Dermis microvascular lymphatic vessel endothelial cell (primary cell): Measurements from ENCODE around the gene ATL2. TPM values are rescaled to one million over a fixed set of nuclear protein-coding genes. Genes with fewer than 3 reads are reported as not detected.
"Not testable (repeated sequence)": the region's sequence is repeated elsewhere in the genome, so short reads cannot be mapped to it uniquely, and the experiment has no call there.

Experiments used
- DNase-seq, 2 donors: peaks; one replicate each; pipeline versions ENCODE4 v3.0.0 to v3.0.0-alpha.2; 2010; ENCODE audit warnings: low read depth in 2 of 2
- total RNA-seq: library from RNA; depleted of rRNA; stranded (reverse); fragments of >200 nt; gene quantifications from 2 replicates; pipeline ENCODE4 v1.2.1, GENCODE V29; 2014

ATL2 gene
- total RNA-seq, 1 donor from 2014 or later = 47.0 TPM

DNA sequence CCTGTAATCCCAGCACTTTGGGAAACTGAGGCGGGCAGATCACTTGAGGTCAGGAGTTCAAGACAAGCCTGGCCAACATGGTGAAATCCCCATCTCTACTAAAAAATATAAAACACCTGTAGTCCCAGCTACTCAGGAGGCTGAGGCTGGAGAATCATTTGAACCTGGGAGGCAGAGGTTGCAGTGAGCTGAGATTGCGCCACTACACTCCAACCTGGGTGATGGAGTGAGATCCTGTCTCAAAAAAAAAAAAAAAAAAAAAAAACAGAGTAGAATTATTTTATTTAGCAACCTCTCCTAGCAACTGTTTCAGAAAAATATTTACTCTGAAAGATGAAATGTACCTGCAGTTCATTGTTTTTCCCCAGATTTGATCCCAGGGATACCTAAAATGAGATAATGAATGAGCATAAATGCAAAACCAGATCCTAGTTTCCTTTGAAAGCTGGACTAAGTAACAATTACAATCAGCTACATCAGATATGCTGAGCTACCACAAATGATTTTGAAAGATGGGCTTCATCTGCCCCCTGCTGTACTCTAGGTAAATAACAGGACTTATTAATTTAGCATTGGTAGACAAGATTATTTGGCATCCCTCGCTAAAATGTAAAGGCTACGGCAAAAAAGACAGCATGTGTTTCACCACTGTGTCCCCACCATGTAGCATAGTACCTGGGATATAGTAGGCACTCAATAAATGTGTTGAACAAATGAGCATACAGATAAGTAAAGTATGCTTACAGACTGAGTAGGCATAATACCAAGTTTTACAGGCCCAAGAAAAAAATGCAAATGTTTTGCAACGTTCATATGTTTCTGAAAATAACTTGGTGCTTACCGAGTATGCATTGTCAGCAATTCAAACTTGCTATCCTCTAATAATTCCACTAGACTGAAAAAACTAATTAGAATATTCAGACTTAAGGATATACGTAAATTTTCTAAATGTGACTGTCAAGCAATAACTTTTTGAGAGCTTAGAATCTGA, 102.5 kb downstream of the ATL2 start:
- peak; percentile 64 to 78 for DNase-seq

DNA sequence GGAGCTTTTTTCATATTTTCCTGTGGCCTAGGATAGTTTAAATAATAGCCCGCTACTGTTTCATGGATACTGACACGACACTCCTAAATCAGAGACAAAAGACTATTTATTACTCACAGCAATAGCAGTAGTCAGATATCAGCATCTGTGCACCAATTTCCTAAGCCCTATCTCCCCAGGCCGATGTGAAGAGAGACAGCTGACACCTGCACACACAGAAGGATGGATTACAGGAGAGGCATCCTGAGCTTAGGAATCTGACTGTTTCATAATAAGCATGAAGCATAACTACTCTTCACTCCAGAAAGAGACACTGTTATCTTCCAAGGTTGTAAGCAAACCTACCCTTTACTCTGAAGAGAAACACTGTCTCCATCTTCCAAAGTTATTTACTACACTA, 105.4 kb downstream of the ATL2 start:
- no peak for DNase-seq

DNA sequence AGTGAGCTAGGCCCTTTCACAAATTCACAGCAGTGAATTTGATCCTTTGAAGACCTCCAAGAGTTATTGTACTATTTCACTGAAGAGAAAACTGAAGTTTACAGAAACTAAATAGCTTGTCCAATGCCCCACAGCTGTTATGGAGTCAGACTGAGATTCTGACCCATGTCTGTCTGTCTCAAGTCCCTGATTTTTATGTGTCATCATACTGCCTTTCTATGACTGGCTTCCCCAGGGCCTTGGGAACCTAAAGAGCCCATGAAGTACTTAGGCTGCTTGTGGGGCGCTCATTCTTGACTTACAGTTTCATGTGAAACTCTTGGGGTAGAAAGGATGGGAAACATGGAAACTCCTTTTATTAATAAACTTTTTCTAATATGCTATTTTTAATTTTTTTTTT, 107.7 kb downstream of the ATL2 start:
- DNase-seq = no peak

DNA sequence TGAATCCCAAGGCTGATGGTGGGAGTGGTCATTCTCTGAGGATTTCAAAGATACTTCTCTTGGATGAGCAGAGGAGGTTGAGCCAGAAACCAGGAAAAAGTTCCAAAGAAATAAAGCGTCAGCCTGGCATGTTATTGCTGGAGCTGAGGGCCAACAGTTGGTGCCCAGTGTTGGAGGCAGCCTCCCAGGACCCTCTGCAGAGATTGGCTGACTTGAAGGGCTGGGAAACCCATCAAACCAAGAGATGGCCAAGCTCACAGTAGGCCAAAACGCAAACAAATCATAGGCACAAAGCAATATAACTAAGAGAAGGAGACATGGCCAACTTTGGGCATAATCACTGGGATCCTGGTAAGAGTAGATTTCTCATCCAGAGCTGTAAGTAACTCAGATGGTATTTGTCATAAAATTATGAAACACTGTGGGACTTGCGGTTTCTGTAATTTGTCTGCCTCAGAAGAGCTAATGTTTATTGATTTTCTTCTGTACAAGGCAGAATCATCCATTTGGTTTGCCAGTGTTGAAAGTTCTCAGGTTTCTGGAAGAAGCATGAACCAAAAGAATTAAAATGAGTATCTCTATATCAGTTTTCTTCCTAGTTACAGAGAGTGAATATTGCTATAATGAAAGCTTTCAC, 108.3 kb downstream of the ATL2 start:
- no peak for DNase-seq

DNA sequence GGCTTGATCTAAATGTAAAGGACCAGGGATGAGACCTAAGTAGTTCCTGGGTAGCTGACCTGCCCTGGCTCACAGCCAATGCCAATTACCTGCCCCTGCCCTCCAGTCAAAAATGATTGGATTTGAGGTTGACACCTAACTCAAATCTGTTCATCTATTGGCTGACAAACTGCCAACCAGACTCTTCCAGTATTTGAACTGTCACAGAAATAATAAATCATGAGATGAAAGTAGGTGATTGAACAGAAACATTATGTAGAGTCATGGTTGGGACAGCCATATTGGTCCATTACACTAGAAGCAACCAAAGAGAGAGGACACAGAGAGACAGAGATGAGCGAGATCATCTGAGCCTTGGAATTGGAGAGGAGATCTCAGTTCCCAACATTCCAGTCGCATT, 109.1 kb downstream of the ATL2 start:
- DNase-seq = no peak

DNA sequence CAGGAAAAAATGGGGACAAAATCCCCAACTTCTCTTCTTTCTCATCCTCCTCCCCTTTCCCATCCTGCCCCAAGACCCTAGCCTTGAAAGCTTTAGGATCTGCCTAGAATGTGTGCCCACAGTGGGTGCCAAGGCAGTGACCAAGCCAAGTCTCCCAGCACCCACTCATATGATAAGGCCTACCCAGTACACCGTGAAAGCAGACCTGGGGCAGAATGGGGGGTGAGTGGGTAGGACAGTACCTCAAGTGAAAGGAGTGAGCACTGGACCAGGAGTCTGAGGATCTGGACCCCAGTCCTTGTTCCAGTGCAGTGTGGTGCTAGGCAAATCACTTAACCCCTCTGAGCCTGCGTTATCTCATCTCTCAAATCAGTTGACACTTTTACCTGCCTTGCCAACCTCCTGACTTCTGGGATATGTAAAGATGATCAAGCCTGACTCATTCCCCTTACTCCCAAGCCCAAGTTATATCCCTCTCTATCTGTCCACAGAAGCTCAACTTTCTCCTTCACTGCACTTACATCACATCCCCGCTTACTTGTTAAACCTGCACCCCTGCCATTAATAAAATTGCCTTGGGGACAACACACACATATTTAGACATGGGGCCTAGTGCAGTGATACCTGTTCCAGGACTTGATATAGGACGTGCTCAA, 109.7 kb downstream of the ATL2 start:
- no peak for DNase-seq

DNA sequence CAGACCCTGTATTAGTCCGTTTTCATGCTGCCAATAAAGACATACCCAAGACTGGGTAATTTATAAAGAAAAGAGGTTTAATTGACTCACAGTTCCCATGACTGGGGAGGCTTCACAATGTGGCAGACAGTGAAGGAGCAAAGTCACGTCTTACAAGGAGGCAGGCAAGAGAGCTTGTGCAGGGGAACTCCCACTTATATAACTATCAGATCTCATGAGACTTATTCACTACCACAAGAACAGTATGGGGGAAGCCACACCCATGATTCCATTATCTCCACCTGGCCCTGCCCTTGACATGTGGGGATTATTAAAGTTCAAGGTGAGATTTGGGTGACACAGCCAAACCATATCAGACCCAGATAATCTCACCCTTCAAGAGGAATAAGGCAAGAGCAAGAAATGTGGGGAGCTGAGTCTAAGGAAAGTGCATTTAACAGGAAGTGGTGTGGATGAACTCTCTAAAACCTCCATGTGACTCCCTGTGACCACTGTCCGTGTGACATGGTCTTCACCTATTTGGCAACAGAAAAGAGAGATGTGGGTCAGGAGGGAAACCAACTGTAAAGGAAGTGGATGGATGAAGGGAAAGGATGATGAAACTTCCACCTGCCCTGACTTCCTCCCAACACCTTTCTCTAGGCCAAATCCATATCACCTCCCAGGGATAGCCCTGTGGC, 110.6 kb downstream of the ATL2 start:
- no peak for DNase-seq

DNA sequence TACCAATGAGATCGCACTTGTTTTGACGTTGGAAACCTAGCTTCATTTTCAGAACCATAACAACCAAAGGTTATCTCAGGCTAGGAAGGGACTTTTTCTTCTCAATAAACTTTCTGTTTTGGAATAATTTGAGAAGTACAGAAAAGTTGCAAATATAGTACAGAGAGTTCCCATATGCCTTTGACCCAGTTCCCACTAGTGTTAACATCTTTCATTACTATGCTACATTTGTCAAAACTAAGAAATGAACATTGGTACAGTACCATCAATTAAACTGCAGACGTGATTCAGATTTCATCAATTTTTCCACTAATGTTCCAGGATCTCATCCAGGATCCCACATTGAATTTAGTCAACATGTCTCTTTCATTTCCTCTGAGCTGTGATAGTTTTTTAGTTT, 111.6 kb downstream of the ATL2 start:
- DNase-seq = no peak

DNA sequence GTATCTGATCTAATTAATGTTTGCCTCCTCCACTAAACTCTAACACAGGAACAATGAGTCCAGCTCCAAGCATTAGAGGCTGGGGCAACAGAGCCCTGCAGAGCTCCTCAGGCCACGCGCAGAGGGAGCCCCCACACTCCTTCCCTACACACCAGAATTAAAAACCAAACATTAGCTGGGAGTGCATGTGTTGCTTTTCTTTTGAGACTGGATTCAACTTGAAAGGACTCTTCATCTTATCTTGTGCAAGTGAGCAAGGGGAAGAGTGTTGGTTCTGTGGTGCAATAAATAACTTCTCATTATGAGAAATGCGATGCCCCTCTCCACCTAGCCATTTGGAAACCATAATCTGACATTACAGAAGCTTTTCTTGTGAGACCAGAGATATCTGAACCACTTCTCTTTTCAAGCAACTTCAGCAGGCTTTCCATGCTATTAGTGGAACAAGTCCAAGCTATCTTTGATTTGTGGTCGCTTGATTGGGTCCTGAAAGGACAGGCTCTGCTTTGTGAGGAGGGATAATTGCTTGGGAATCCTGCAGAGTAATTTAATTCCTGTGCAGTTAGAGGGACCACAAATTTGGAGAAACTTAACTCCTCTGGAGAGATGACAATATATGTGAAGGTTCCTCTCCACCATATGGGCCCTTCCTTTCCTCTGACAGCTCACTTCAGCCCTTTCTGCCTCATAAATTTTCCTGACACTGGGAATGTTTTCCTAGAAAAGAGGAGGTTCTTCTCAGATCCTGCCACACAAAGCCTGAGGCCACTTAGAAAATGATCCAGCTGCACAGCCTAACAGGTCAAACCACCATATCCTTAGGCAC, 112.5 kb downstream of the ATL2 start:
- DNase-seq = no peak

DNA sequence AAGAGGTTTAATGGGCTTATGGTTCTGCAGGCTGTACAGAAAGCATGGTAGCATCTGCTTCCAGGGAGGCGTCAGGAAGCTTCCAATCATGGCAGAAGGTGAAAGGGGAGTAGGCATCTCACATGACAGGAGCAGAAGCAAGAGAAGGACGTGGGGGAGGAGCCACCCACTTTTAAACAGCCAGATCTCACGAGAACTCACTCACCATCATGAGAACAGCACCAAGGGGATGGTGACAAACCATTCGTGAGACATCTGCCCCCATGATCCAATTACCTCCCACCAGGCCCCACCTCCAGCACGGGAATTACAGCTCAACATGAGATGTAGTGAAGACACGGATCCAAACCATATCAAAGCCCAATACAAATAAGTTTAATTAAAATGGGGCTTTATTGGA, 113.8 kb downstream of the ATL2 start:
- DNase-seq = no peak

DNA sequence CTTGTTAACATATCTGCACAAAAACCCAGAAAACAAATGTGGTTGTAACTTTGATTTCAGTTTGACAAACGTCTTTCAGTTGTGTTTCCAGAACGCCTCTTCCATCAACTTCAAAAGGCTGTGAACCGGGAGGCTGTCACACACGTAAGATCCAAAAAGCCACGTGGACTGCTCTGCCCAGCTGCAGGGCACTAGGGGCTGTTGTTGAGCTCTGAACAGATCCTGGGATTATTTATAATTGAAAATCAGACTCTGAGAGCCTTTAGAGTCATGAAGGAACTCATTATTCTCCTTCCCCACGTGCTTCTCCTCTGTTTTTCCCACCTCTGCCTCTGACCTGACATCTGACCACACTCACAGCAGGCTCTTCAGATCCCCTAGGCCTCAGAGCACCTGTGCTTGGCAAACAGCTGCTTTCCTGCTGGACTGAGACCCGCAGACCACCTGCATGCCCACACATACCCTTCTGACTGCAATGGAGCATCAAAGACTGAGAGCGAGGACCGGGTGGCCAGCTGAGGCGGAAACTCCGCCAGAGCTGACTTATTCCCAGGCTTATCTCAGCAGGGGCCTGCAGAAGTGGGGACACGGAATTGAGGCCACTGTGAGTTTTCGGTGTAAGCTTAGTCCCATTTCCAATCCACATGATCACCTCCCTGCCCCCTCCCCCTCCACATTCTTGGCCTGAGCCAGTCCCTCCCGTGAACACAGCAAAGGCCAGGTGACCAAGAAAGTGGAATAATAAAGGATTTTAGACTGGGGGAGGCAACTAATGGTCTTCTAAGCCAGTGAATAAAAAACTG, 114.8 kb downstream of the ATL2 start:
- DNase-seq = no peak

DNA sequence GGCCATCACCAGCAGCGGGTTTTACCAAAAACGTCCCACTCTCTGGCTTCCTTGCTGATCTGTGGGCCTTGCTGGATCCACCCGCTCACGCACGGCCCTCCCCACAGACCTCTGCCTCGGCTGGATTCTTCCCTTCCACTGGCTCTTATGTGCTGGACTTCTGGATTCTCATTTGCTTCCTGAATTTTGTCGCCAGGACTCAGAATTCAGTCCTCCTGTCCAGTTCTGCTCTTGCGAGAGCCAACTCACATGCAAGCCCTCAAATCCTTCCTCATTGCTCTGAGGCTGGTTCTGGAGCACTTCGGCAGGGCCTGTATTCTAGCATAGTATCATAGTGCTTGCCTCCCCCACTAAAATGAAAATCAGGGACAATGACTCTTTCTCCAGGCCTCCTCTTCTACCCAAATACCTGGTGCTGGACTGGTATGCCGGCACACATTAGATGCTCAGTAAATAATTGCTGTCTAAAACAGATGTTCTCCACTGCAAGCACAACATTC, 115.5 kb downstream of the ATL2 start:
- no peak for DNase-seq

DNA sequence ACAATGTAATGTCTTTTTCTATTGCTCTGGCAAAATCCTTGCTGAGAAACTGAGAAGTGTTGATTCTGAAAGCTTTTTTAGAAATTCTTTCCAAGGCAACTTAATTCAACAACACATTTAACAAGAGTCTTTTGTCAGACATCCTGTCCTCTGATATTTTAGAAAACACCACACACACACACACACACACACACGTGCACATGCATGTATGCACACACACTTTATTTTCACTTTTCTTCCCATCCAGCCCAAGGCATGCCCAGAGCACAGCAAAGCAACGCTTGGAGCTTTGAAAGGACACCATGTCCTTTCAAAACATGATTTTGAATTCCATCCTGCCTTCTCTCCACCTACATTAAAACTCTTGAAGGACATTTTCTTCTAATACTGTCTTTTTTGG, 116.1 kb downstream of the ATL2 start:
- DNase-seq = no peak

DNA sequence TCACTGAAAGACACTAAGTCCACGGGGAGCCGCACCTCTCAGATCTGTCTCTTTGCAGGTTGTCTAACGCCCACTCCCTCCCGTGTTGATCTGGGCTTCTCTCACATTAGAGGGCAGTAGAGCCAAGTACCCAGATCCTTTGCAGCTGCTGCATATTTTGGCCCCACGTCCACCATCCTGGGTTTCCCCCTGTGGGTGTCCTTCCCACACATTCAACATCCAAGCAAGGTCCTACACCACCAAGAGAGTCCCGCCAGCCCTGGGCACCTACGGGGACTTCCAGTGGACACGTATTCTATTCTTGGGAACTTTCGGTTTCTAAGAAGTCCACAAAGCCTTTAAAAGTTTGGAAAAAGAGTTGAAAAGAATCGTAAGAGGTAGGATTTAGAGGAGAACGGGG, 116.6 kb downstream of the ATL2 start:
- no peak for DNase-seq

DNA sequence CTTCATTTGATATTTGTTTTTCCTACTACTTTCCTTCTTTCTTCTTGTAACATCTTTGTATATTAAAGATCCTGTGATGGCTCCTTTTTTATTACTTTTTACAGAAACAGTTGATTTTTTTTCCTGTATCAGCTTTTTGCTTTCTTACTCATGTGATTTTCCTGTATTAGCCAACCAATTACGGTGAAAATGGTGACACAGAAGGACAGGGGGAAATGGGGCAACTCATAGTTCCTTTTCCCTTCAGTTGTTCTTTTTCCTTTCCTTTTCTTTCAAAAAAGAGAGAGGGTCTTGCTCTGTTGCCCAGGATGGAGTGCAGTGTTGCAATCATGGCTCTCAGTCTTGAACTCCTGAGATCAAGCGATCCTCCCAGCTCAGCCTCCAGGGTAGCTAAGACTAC, 117.8 kb downstream of the ATL2 start:
- DNase-seq = no peak

DNA sequence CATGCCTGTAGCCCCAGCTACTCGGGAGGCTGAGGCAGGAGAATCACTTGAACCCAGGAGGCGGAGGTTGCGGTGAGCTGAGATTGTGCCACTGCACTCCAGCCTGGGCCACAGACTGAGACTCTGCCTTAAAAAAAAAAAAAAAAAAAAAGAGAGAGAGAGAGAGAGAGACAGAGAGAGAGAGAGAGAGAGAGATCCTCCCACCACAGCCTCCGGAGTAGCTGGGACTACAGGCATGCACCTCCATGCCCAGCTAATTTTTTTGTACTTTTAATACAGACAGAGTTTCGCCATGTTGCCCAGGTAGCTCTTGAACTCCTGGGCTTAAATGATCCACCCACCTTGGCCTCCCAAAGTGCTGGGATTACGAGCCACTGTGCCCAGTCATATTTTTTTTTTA, 119.4 kb downstream of the ATL2 start:
- not testable (repeated sequence) for DNase-seq

DNA sequence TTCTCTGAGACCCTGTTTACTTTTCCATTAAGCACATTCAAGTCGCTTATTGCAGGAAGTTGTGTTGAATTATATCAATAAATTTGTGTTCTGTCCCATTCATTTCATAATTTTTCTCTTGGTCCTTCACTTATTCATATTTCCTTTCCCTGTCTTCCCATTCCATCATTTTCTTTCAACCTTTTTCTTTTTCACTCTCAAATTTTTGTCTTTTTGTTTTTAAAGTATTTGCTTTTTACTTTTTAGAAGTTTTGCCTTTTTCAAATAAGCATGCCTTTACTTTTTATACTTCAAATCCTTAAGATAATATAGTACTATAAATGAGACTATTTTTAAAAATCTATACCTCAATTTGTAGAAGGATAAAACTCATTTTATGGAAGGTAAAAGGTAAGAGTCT, 120.5 kb downstream of the ATL2 start:
- no peak for DNase-seq

DNA sequence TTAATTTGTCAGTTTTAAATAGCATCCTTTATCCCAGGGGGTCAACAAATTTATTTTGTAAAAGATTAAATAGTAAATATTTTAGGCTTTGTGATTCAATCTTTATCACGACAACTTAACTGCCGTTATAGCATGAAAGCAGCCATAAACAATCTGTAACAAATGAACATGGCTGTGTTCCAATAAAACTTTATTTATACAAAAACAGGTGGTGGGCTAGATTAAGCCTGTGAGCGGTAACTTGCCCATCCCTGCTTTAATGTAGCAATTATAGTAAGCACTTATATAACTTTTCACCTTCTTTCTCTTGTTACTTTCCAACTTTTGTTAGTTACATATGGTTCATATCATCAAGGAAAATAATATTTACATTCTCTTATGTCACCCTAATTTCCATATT, 121.9 kb downstream of the ATL2 start:
- no peak for DNase-seq

DNA sequence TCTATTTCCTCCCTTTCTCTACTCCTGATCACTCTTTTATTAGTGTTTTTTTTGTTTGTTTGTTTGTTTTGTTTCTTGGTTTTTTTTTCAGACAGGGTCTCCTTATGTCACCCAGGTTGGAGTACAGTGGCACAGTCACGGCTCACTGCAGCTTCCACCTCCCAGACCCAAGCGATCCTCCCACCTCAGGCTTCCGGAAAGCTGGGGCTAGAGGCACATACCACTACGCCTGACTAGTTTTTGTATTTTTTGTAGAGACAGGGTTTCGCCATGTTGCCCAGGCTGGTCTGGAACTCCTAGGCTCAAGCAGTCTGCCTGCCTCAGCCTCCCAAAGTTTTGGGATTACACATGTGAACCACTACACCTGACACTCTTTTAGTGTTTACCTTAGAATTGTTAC, 122.3 kb downstream of the ATL2 start:
- DNase-seq = no peak

DNA sequence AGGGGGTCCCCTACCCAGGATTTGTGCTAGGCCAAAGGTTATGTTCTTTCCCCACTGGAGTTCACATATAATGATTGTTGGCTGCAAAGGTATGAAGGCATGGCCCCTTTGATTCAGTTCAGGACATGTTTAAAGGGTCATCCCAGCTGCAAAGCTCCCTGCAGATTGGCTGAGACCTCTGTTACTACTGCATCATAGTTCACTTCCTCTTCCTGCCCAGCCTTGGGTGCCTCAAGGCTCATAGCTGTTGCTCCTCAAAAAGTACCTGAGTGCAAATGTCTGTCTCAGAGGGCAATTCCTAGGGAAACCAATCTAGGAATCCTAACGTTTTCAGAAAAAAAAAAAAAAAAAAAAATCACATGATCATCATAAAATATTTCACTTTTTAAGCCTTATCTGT, 125.1 kb downstream of the ATL2 start:
- DNase-seq = no peak
